ENCODE data around the gene AKT1S1. TPM values are rescaled to one million over a fixed set of nuclear protein-coding genes. Genes with fewer than 3 reads are reported as not detected.
A peak's percentile ranks its signal among the peaks of the same experiment; 100 is the strongest.

AKT1S1 gene
- total and polyA plus RNA-seq, 2 of the 13 experiments (the other 11 are each of a cell fraction or from before 2014, with no cell fraction given): 13.5 to 27.8 TPM

GRCh38 chr19:49871349-49871985 is 5.7 kb downstream of the AKT1S1 start:
- BruUV-seq (replicated peaks): no TSS peak
- POLR2A ChIA-PET: no interaction called here

GRCh38 chr19:49870309-49870901 is 6.8 kb downstream of the AKT1S1 start:
- H3K27me3 ChIP-seq (ENCODE audit: control insufficient read depth in 1 of 2, insufficient read depth in 2 of 2, low read length in 2 of 2): no peaks in the 10 kb centered on the region; a peak in 1 of 5 replicates
- ChIA-PET CTCF (ENCODE audit: low intra/inter-chr PET ratio, low total read pairs) (no interaction called here), POLR2A (interaction anchor here (1.7 to 1.9 kb wide), 2 partner anchors 19 to 59 kb away, joined by 22 to 29 read pairs; partner anchors contain the start of genes ATF5, NUP62 and PTOV1)
- H3K9ac ChIP-seq (ENCODE audit: insufficient read depth, low read depth, low read length): peak overlapping the region; percentile 80
- H3K4me2 ChIP-seq (ENCODE audit: low read depth, low read length): peak overlapping the region; percentile 96
- peaks cover 0 to 5% of the 10 kb centered on the region in 2 experiments; a peak in 3 of 5 replicates for H3K36me3 ChIP-seq (replicated peaks in 1 of 2; ENCODE audit: control insufficient read depth in 1 of 2, insufficient read depth in 2 of 2, low read length in 2 of 2)
- no peak for ATAC-seq
- in situ Hi-C loops (cut with HindIII; ENCODE audit: extremely low pct_ligation_motif_present, low pct_unique_long_range_greater_than_20kb) (no loop called here), intact Hi-C loops (cut with micrococcal nuclease; ENCODE audit: unreplicated experiment) (no loop called here)
- no peak for DNase-seq (ENCODE audit: low spot score)
- no peaks in the 10 kb centered on the region for H3K9me3 ChIP-seq (ENCODE audit: low read length)
- H3K79me2 ChIP-seq (ENCODE audit: insufficient read depth, low read length): peaks cover 25% of the 10 kb centered on the region
- TF ChIP-seq ZFP36L1 (CRISPR knock-in tag; IDR thresholded peaks at IDR 0.05) (no peak), CREB3 (CRISPR knock-in tag; IDR thresholded peaks at IDR 0.05) (no peak), ZNF629 (CRISPR knock-in tag; conservative IDR thresholded peaks at IDR 0.05) (peak; percentile 74), MTF2 (CRISPR knock-in tag; IDR thresholded peaks at IDR 0.05; ENCODE audit: borderline replicate concordance) (0 out of 2 replicates have a peak, but pooled peaks have one; percentile 34), NCOA1 (CRISPR knock-in tag; IDR thresholded peaks at IDR 0.05) (0 out of 2 replicates have a peak, but pooled peaks have one; percentile 11), HNRNPH1 (optimal IDR thresholded peaks at IDR 0.05; ENCODE audit: low read depth, low read length) (no peak), IRF2 (CRISPR knock-in tag; IDR thresholded peaks at IDR 0.05) (no peak), YY1 (IDR thresholded peaks at IDR 0.05; ENCODE audit: insufficient read depth, insufficient replicate concordance, low read depth, low read length) (peak; percentile 7), ZBTB38 (CRISPR knock-in tag; IDR thresholded peaks at IDR 0.05) (peak; percentile 18; the same call in 1 of the 2 replicates)
- H3K4me1 ChIP-seq (ENCODE audit: insufficient read depth, low read length): peaks cover 50% of the 10 kb centered on the region
- no peak overlapping the region for H2AFZ ChIP-seq (ENCODE audit: low read length)
- H3K27ac ChIP-seq (ENCODE audit: extremely low read length, insufficient read depth, low read length): peak overlapping the region; percentile 78
- BruUV-seq (replicated peaks): no TSS peak
- peak overlapping the region; percentile 45 to 78 (median 67) for H3K4me3 ChIP-seq (replicated peaks in 1 of 3; ENCODE audit: insufficient read depth in 1 of 3, low read depth in 2 of 3, low read length in 3 of 3)
- FAIRE-seq: no peak
- WGBS (ENCODE audit: low lambda C conversion rate): 82% methylated on average over 4 of the region's 15 CpGs
- no peaks in the 10 kb centered on the region for H4K20me1 ChIP-seq (ENCODE audit: insufficient read depth, low read length)

More at GRCh38 chr19:49871349-49871985, 5.7 kb downstream of the AKT1S1 start:
- H3K4me1 ChIP-seq (ENCODE audit: insufficient read depth, low read length): peaks cover 41% of the 10 kb centered on the region
- TF ChIP-seq ZFP36 (IDR thresholded peaks at IDR 0.05; ENCODE audit: borderline replicate concordance, low read depth, low read length, partially characterized antibody): peak; percentile 69
- no peak for TF ChIP-seq RFX5 (IDR thresholded peaks at IDR 0.05; ENCODE audit: low read depth, low read length)
- TF ChIP-seq ZNF567 (CRISPR knock-in tag; IDR thresholded peaks at IDR 0.05; ENCODE audit: borderline replicate concordance): no peak
- TF ChIP-seq SAFB2 (CRISPR knock-in tag; IDR thresholded peaks at IDR 0.05; ENCODE audit: borderline replicate concordance, low read depth): no peak
- ATAC-seq (no peak), FAIRE-seq (no peak), DNase-seq (ENCODE audit: low spot score) (no peak)
- H3K9ac ChIP-seq (ENCODE audit: insufficient read depth, low read depth, low read length): no peak overlapping the region
- CTCF ChIA-PET (ENCODE audit: low intra/inter-chr PET ratio, low total read pairs): no interaction called here
- no peaks in the 10 kb centered on the region for H3K9me3 ChIP-seq (ENCODE audit: low read length)
- no peak overlapping the region for H3K4me3 ChIP-seq (replicated peaks in 1 of 3; ENCODE audit: insufficient read depth in 1 of 3, low read depth in 2 of 3, low read length in 3 of 3)
- in situ Hi-C loops (cut with HindIII; ENCODE audit: extremely low pct_ligation_motif_present, low pct_unique_long_range_greater_than_20kb): no loop called here
- peaks cover 27% of the 10 kb centered on the region for H3K79me2 ChIP-seq (ENCODE audit: insufficient read depth, low read length)
- no peak overlapping the region for H3K27ac ChIP-seq (ENCODE audit: extremely low read length, insufficient read depth, low read length)
- H3K36me3 ChIP-seq (replicated peaks in 1 of 2; ENCODE audit: control insufficient read depth in 1 of 2, insufficient read depth in 2 of 2, low read length in 2 of 2): peaks cover 0 to 5% of the 10 kb centered on the region in 2 experiments; a peak in 3 of 5 replicates
- intact Hi-C loops (cut with micrococcal nuclease; ENCODE audit: unreplicated experiment): no loop called here
- no peaks in the 10 kb centered on the region for H4K20me1 ChIP-seq (ENCODE audit: insufficient read depth, low read length)
- H2AFZ ChIP-seq (ENCODE audit: low read length): no peak overlapping the region
- H3K27me3 ChIP-seq (ENCODE audit: control insufficient read depth in 1 of 2, insufficient read depth in 2 of 2, low read length in 2 of 2): no peaks in the 10 kb centered on the region; a peak in 1 of 5 replicates
- H3K4me2 ChIP-seq (ENCODE audit: low read depth, low read length): no peak overlapping the region
- WGBS (ENCODE audit: low lambda C conversion rate): 95% methylated on average over 14 of the region's 17 CpGs
